K562 (cell line): ENCODE results near the gene SP140L. TPM values are rescaled to one million over a fixed set of nuclear protein-coding genes. Genes with fewer than 3 reads are reported as not detected.

Source experiments
- ASH1L ChIP-seq: fragments of 450-650 bp; IDR thresholded peaks from 2 replicates; pipeline ENCODE4 v1.6.1; 2018; ENCODE audit warnings: borderline replicate concordance, mild to moderate bottlenecking, low read depth; ENCODE audit not compliant: partially characterized antibody
- CCNT2 ChIP-seq: IDR thresholded peaks from 2 replicates; pipeline ENCODE4 v1.6.1; 2011; ENCODE audit warnings: borderline replicate concordance, low read depth, mild to moderate bottlenecking, moderate library complexity, mixed read lengths, low read length; ENCODE audit not compliant: insufficient read length; ENCODE audit errors: extremely low read depth
- ELK1 ChIP-seq: sonication (generic); formaldehyde crosslinking; IDR thresholded peaks from 2 replicates; pipeline ENCODE4 v1.8.1; 2022; ENCODE audit warnings: missing genetic modification reagents
- HNRNPH1 ChIP-seq: fragments of 200-400 bp; formaldehyde crosslinking; optimal IDR thresholded peaks from 2 replicates; pipeline ENCODE3; 2017; ENCODE audit warnings: low read depth, mild to moderate bottlenecking, low read length, moderate library complexity
- IRF9 ChIP-seq: fragments of 450-650 bp; IDR thresholded peaks from 2 replicates; pipeline ENCODE4 v1.6.1; 2016; ENCODE audit warnings: missing biosample characterization, missing genetic modification characterization
- KLF16 ChIP-seq: IDR thresholded peaks from 2 replicates; pipeline ENCODE4 v1.6.1; 2016; ENCODE audit warnings: antibody characterized with exemption
- MEIS2 ChIP-seq: fragments of 450-650 bp; IDR thresholded peaks from 2 replicates; pipeline ENCODE4 v1.6.1; 2014; ENCODE audit warnings: mild to moderate bottlenecking; ENCODE audit not compliant: partially characterized antibody
- PBX2 ChIP-seq, 2 experiments: IDR thresholded peaks in 1 of 2; conservative IDR thresholded peaks in 1 of 2; 2 replicates each; pipeline ENCODE4 v1.6.1; 2016; ENCODE audit warnings: low read depth in 2 of 2, mild to moderate bottlenecking in 1 of 2, missing compliant biosample characterization in 1 of 2, missing genetic modification characterization in 1 of 2, moderate library complexity in 1 of 2
- PHB ChIP-seq: fragments of 250-450 bp; sonication (Bioruptor Pico); IDR thresholded peaks from 2 replicates; pipeline ENCODE4 v1.5.0; 2021
- STAT5A ChIP-seq: IDR thresholded peaks from 2 replicates; pipeline ENCODE4 v1.6.1; 2012; ENCODE audit warnings: low read length, inconsistent platforms, borderline replicate concordance
- TAF7 ChIP-seq: fragments of 450-650 bp; IDR thresholded peaks from 2 replicates; pipeline ENCODE4 v1.6.1; 2016; ENCODE audit warnings: missing genetic modification characterization, missing compliant biosample characterization
- TBP ChIP-seq: optimal IDR thresholded peaks from 2 replicates; pipeline ENCODE3; 2011; ENCODE audit warnings: low read depth, low read length, improper control_type of control experiment
- ZKSCAN3 ChIP-seq: fragments of 250-450 bp; sonication (Bioruptor Pico); IDR thresholded peaks from 2 replicates; pipeline ENCODE4 v1.4.0; 2020
- ZNF174 ChIP-seq: fragments of 250-450 bp; sonication (Bioruptor Pico); IDR thresholded peaks from 2 replicates; pipeline ENCODE4 v1.4.0; 2020; ENCODE audit warnings: mild to moderate bottlenecking
- ZNF407 ChIP-seq: fragments of 450-650 bp; IDR thresholded peaks from 2 replicates; pipeline ENCODE4 v1.6.1; 2016; ENCODE audit warnings: low read depth
- polyA plus RNA-seq, 8 experiments: library from polyadenylated mRNA; depleted of rRNA in 4 of 8; stranded (reverse) in 5 of 8; unstranded in 3 of 8; fragments of >200 nt; fragmentation: Nextera tagmentation in 2 of 8; fragmentation: Illumina TruSeq in 1 of 8; extraction: Ambion mirVana in 2 of 8; extraction: Trizol in 1 of 8; gene quantifications; 2 replicates each; pipeline versions ENCODE4 v1.2.1 to v1.2.3, GENCODE V29; 2011 to 2014; ENCODE audit warnings: inconsistent platforms in 1 of 8, missing spikeins in 1 of 8
- total RNA-seq, 7 experiments: library from RNA; depleted of rRNA in 6 of 7; stranded (reverse); fragments of >200 nt in 6 of 7; fragmentation: Illumina TruSeq in 2 of 7; extraction: Trizol in 2 of 7; gene quantifications; 2 replicates each; pipeline versions ENCODE4 v1.2.1 to v1.2.3, GENCODE V29; 2011 to 2021; ENCODE audit warnings: low replicate concordance in 1 of 7

Gene SP140L
- total and polyA plus RNA-seq, 9 of the 15 experiments (the other 6 are each of a cell fraction or from before 2014, with no cell fraction given), result 4.0 to 15.5 (median 11.3) TPM

- no peak for TF ChIP-seq ZNF407
- TF ChIP-seq HNRNPH1, result no peak
- no peak for TF ChIP-seq ASH1L
- TF ChIP-seq ELK1 (CRISPR knock-in tag), result no peak
- no peak for TF ChIP-seq PBX2 (CRISPR knock-in tag; IDR thresholded peaks at IDR 0.05; ENCODE audit: low read depth)
- TF ChIP-seq PBX2 (tag; conservative IDR thresholded peaks at IDR 0.05; ENCODE audit: low read depth), result peak; percentile 72
- no peak for TF ChIP-seq IRF9
- TF ChIP-seq TAF7, result peak; percentile 36; the same call in 1 of the 2 replicates
- no peak for TF ChIP-seq TBP
- no peak for TF ChIP-seq PHB (CRISPR knock-in tag)
- no peak for TF ChIP-seq KLF16
- peak; percentile 60 for TF ChIP-seq STAT5A
- TF ChIP-seq CCNT2, result no peak
- no peak for TF ChIP-seq ZNF174 (CRISPR knock-in tag)
- TF ChIP-seq MEIS2, result peak; percentile 49
- TF ChIP-seq ZKSCAN3 (CRISPR knock-in tag), result no peak
Observed at GRCh38 chr2:230335864-230336506, 9.0 kb downstream of the SP140L start (continued).
